Keratinocyte (primary cell): ENCODE measurements around the gene RUFY3.

ENCODE experiments used
- EZH2 ChIP-seq: IDR thresholded peaks from one replicate; pipeline ENCODE4 v1.6.1; 2012; ENCODE audit warnings: inconsistent platforms, mild to moderate bottlenecking, low read length, moderate library complexity
- TF ChIP-seq, protein P1 (sequence below), 3 experiments: IDR thresholded peaks in 1 of 3; conservative IDR thresholded peaks in 1 of 3; optimal IDR thresholded peaks in 1 of 3; 2 replicates in 2 of 3; 3 replicates in 1 of 3; pipeline versions ENCODE3 to v1.5.1; 2011; ENCODE audit warnings: low read length in 3 of 3, mild to moderate bottlenecking in 3 of 3, moderate library complexity in 2 of 3, control low read depth in 1 of 3, inconsistent platforms in 1 of 3; ENCODE audit not compliant: insufficient read depth in 2 of 3; ENCODE audit errors: extremely low read depth in 1 of 3

GRCh38 chr4:70746179-70746839 is 24.5 kb downstream of the RUFY3 start:
- TF ChIP-seq, protein P1, sequence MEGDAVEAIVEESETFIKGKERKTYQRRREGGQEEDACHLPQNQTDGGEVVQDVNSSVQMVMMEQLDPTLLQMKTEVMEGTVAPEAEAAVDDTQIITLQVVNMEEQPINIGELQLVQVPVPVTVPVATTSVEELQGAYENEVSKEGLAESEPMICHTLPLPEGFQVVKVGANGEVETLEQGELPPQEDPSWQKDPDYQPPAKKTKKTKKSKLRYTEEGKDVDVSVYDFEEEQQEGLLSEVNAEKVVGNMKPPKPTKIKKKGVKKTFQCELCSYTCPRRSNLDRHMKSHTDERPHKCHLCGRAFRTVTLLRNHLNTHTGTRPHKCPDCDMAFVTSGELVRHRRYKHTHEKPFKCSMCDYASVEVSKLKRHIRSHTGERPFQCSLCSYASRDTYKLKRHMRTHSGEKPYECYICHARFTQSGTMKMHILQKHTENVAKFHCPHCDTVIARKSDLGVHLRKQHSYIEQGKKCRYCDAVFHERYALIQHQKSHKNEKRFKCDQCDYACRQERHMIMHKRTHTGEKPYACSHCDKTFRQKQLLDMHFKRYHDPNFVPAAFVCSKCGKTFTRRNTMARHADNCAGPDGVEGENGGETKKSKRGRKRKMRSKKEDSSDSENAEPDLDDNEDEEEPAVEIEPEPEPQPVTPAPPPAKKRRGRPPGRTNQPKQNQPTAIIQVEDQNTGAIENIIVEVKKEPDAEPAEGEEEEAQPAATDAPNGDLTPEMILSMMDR (optimal IDR thresholded peaks at IDR 0.05 in 1 of 3, IDR thresholded peaks at IDR 0.05 in 1 of 3, conservative IDR thresholded peaks at IDR 0.05 in 1 of 3; ENCODE audit: extremely low read depth in 1 of 3, insufficient read depth in 2 of 3, low read length in 3 of 3), result no peak
- no peak for TF ChIP-seq EZH2
